ENCODE data around the gene ATP8B4.

DNA sequence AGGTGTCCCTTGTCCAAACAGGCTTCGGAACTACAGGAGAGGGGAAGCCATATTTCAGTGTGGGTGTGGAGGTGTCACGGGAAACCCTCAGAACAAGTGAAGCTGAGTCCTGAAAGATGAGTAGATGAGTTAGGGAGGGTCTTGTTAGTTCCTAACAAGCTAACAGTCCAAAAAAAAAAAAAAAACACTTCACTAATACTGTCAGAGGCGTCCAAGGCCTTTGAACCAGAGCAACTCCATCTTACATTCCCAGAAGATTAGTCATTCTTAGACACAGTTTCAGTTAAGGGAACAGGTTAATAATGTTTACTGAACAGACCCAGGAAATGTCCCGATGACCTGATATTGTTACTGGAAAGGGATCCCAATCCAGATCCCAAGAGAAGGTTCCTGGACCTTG is 7.0 kb upstream of the ATP8B4 start:
- TF ChIP-seq, protein P1, sequence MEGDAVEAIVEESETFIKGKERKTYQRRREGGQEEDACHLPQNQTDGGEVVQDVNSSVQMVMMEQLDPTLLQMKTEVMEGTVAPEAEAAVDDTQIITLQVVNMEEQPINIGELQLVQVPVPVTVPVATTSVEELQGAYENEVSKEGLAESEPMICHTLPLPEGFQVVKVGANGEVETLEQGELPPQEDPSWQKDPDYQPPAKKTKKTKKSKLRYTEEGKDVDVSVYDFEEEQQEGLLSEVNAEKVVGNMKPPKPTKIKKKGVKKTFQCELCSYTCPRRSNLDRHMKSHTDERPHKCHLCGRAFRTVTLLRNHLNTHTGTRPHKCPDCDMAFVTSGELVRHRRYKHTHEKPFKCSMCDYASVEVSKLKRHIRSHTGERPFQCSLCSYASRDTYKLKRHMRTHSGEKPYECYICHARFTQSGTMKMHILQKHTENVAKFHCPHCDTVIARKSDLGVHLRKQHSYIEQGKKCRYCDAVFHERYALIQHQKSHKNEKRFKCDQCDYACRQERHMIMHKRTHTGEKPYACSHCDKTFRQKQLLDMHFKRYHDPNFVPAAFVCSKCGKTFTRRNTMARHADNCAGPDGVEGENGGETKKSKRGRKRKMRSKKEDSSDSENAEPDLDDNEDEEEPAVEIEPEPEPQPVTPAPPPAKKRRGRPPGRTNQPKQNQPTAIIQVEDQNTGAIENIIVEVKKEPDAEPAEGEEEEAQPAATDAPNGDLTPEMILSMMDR (IDR thresholded peaks at IDR 0.05), result no peak
- no peak for TF ChIP-seq POLR2A (IDR thresholded peaks at IDR 0.05)

Data from tibial nerve (tissue), 3 donors.